NCI-H1092 (cell line): Measurements from ENCODE around the gene DCUN1D2.
"Not testable (repeated sequence)": the region's sequence is repeated elsewhere in the genome, so short reads cannot be mapped to it uniquely, and the experiment has no call there.

ENCODE experiments used
- DNase-seq: peaks from one replicate; lab custom pipeline; 2025; lab: John Stamatoyannopoulos, UW

The DCUN1D2 gene

DNA sequence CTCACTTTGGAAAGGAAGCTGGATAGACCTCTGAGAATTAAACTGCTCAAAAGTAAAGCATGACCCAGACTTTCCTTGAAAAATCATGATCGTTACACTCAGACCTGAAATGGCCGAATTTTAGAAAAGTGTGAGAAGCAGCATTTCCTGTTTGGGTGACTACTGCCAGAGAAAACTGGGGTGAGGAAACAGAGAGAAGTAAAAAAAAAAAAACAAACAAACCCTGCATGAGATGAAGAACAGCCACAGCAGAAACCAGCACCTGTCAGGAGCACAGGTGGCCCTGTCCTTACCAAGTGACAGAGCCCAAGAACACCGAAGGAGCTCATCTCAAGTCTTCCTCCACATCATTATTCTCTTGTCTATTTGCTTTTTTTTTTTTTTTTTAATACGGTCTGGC is 25.2 kb downstream of the DCUN1D2 start:
- no peak for DNase-seq

DNA sequence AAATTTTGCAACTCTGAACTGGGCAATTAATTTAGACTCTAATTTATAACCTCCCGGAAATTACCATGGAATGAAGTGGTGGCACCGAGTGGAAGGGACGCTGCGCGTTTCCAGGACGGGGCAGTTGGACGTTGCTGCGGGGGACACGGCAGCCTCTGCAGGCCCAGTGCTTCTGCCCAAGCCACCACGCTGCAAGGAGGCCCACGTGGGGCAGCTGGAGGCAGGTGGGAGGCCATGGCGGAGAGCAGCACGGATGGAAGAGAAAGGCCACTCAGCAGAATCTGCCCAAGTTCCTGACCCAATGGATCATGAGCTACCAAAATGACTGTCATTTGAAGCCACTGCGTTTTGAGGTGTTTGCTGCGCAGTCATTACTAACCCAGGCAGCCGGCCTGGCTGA is 26.0 kb downstream of the DCUN1D2 start:
- DNase-seq = no peak

DNA sequence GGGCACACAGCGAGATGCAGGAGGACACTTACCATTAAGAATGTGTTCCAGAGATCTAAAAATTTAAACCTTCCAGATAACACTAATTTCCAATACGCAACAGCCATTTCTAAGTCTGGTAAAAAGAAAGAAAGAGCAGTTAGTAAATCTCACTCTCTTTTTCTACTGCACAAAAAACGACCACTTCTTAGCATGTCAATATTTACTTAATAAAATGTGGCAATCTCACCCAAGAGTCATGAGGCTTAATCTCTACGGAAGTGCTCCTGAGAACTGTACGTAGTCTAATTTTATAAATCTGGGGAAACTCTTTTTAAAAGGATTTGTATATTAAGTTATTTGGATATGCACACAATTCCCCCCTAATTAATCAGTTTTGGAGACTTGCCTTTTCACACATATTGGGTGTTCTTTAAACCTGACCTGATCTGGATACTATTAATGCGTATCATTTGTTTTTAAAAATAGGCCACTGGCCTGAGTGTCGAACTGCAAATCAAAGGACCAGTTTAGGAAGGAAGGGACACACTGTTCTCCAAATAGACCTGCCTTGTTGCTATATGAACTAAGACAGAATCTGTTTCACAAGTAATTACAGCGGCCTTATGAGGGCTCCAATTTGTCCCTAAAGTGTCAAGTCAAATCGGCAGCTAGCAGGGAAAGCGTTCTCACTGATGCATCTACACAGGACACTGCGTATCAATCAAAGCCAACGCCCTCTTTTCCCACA is 29.3 kb downstream of the DCUN1D2 start:
- DNase-seq = no peak

DNA sequence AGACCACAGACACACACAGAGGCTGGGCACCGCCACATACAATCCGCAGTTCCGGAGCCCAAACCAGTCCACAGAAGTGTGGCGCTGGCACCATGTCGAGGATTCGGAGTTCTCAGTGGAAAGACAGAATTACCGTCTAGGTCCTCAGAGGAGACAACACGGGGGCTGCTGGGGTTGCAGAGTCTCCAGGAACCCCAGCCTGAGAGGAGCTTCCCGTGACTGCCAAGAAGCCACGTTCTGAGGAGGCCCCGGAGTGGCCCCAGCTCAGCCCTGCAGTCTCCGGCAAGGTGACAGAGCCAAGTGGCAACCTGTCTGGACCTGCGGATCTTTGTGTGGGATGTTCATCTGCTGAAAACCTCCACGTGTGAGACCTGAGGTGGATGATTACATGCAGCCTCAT is 29.9 kb downstream of the DCUN1D2 start:
- no peak for DNase-seq

DNA sequence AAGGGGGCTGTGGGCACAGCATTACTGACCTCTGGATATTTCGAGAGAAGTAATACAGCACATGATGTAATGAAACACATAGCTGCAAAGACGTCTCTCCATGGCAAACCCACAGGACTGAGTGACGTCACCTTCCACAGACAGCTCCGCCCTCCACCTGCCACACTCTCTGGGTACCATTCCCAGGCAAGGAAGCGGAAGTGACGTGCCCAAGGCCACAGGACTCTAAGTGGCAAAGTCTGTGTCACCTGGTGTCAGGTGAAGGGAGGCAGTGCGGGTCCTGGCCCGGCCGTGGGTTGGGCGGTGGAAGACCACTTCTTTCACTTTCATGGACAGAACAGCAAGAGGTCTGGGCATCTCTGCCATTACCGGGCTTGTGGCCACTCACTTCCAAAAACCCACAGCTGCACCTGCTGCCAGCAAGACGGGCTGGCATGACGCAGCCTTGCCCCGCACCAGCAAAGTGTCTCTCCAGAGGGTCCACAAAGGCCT is 30.4 kb downstream of the DCUN1D2 start:
- DNase-seq = no peak

DNA sequence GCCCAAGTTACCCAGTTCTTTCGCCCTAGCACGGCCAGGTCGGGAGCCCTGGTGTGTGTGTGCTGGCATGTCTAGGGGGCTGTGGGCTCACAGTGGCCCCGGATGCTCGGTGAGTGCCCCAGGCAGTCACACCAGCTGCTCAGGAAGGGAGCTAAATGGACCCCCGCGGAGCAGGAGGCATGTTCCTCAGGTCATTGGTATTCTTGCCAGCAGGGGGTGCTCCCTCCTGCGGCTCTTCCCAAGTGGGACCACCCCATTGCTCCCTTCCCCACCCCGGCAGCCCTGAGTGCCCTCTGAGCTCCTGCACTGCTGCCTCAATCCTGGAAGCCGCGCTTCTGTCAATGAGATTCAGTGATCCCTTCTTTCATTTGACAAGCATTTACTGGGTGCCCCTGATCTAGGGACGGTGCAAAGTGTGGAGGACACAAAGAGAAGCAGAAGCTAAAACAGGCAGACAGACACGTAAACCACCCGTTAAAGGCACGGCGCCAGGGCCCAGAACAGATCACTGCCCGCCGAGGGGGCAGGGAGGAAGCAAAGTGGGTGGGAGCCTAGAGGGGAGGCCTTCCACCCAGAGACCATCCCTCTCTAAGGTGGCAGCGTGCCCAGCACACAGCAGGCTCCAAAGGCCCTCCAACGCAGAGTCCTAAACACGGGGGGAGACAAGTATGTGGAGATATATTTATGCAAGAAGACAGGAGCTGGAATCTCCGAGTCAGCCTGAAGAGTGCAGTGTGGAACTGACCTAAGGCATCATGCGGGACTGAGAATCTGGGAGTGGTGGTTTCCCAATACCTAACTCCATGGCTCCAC is 32.1 kb downstream of the DCUN1D2 start:
- no peak for DNase-seq

DNA sequence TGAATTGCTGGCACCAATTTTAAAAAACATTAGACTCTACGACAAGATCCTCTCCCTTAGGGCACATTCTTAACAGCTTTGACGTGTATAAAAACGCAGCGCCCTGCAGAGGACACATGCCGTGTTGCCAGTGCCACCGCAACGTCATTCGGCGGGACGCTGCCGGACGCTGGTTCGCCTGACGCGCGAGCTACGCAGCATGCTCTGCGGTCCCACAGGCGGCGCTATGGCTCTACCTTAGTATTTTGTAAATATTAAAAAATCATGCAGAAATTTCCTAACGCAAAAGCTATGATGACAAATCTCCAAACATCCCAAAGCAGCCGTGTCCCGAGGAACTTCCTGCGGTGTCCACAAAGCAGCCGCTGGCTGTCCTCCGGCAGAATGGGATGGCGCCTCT is 33.0 kb downstream of the DCUN1D2 start:
- DNase-seq = no peak

DNA sequence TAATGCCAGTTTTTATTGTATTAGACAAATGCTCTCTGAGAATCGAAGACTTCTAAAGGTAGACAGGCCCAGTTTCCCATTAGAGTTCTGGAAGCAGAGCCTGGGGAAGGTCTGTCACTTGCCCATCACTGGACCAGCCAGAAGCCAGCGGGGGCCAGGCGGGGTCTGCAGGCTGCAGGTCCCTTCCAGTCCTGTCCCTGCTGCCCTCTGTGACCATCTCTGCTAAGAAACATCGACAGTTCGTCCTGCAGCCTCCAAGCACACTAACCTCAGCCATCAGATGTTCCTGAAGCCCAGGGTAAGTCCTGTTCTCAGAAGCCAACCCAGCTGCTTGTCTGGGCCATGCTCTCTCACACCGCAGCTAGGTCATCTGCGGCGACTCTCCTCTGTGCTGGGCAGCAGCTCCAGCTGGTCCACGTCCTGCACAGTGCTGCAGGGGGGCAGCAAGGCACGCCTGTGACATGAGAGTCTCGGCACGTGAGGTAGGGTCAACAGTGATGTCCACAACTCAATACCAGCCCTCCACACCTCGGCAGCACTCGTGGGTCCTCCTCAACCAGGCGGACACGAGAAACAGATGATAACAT is 34.3 kb downstream of the DCUN1D2 start:
- no peak for DNase-seq

DNA sequence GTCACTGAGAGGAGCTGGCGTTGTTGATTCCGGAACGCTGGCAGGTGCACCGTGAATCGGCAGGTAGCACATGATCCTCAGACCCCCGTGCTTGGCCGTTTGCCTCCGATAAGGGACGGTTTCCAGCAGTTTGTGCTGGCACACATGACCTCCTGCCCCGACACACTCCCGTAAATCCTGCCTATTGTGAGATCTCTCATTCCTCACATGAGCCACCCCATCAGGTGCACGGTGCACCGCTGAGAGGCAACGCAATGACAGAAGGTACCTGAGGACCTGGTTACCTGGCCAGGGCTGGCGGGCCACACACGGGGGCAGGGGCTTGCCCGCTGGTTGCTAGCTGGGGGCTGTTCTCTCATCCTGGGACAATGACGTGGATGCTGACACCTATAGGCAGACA is 35.1 kb downstream of the DCUN1D2 start:
- DNase-seq = no peak

DNA sequence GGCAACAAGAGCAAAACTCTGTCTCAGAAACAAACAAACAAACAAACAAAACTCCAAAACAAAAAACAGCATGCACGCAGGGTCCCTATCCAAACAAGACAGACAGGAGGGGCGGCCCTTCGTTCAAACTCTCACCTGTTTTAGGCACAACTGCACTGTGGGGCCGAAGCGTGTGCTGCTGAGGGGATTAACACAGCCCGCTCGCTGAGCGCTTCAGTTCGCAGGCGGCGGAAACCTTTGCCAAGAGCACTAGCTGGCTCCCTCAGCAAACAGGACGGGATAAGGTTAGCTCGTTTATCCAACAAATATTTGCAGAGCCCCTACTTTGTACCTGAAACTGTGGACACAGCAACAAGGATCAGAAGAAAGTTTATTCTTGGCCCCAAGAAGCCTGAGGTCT is 35.6 kb downstream of the DCUN1D2 start:
- DNase-seq = peak; percentile 13

DNA sequence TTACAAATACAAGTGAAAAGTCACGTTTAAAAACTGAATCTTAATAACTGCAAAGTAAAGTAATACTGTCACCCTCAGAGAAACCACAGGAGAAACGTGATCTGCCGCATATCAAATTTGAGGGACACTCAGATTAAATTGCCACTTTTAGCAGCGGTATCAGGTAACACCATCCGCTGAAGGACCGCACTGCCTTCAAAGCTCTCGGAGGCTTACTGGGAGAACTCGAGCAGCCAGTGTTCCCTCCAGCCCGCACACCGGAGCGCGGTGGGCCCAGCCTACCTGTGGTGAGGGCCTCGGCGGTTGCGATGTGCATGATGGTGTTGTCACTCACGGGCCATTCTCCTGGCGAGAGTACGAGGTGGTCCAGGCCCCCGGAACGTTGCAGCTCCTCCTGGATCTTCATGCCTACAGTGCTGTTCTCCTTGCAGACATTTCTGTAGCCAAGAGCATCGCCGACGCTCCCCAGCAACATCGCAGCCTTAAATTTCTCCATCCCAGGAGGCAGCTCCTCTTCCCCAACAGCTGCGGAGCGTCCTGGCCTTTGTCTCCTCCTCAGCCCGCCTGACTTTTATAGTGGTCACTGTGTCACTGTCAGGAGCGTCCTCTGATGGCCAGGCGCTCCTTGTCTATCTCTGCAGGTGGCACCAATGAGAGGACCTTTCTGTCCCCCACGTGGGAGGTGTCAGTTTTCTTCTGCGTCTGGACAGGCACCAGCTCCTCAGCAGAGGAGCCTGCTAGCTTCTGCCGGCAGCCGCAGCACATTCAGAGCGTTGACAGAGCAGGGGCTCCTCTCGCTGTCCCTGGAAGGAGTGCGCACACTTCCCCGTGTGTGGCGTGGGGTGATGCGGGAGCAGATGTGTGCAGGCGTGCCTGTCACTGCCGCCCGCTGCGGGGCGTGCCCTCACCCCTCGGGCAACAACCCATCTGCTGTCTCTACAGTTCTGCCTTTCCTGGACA is 37.3 kb downstream of the DCUN1D2 start, which contains the start of gene ADPRHL1:
Gene ADPRHL1 (minus strand): TSS at position 547 of the 960 bp plus-strand sequence. CDS start 51 bp downstream, at position 496.
- DNase-seq = no peak

DNA sequence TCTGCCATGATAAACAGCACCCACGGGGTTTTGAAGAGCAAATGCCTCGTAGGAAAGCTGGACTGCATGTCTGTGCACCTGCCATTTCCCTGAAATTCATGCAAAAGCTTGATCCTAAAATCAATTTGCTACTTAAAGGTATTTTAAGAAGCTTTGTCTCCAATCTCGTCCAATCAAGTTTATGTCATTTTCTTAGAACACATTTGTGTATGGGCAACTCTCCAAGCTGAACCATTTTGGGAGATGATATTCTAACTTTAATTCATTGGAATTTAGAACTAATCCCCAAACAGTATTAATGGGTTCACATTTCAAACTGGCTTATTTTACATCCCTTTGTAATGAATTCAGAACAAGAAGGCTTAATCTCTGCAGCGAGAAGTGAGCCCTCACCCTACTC is 38.0 kb downstream of the DCUN1D2 start:
- DNase-seq = no peak

DNA sequence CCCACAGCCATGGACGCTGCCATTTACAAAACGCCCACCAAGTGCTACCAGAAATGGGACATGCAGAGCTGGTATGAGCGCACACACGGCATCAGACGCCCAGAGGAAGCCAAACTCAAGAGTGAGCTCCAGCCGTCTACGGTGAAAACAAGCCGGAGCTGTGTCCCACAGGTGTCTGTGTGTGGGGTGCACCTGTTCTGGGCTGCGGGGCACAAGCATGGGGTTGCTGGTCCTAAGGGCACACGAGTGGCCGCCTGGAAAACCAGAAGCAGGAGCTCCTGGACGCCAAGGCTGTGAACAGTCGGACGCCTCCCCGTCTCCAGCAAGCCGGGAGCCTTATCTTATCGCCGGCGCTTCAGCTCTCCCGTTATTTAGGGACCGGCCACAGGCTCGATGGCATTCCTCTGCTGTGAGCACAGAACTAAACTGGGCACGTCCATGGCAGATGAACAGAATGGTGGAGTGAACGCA is 38.5 kb downstream of the DCUN1D2 start:
- DNase-seq = no peak

DNA sequence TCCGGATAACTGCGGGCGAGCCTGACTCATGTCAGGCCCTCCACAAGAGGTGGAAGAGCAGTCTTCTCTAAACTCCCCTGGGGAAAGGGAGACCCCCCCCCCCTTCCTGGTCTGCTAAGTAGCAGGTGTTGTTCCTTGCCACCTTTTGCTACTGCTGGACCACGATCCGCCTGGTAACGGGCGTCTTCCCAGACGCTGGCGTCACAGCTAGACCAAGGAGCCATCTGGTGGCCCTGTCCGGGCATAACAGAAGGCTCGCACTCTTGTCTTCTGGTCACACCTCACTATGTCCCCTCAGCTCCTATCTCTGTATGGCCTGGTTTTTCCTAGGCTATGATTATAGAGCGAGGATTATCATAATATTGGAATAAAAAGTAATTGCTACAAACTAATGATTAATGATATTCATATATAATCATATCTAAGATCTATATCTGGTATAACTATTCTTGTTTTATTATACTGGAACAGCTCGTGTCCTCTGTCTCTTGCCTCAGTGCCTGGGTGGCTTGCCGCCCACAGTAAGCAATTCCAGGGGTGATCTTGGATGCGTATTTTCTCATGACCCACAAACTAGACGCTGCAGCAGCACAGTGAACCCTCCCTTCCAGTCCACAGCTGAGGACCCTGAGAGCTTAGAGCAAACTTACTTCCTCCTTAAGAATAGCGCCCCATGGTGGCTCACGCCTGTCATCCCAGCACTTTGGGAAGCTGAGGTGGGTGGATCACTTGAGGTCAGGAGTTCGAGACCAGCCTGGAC is 39.5 kb downstream of the DCUN1D2 start:
- peak; percentile 30 for DNase-seq

DNA sequence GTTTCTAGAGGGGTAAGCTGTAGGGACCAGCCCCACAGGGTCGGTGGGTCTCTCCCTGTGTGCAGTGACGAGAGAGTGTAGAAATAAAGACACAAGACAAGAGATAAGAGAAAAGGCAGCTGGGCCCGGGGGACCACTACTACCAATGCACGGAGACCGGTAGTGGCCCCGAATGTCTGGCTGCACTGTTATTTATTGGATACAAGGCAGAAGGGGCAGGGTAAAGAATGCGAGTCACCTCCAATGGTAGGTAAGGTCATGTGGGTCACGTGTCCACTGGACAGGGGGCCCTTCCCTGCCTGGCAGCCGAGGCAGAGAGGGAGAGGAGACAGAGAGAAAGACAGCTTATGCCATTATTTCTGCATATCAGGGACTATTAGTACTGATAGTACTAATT is 40.2 kb downstream of the DCUN1D2 start:
- DNase-seq = not testable (repeated sequence)

DNA sequence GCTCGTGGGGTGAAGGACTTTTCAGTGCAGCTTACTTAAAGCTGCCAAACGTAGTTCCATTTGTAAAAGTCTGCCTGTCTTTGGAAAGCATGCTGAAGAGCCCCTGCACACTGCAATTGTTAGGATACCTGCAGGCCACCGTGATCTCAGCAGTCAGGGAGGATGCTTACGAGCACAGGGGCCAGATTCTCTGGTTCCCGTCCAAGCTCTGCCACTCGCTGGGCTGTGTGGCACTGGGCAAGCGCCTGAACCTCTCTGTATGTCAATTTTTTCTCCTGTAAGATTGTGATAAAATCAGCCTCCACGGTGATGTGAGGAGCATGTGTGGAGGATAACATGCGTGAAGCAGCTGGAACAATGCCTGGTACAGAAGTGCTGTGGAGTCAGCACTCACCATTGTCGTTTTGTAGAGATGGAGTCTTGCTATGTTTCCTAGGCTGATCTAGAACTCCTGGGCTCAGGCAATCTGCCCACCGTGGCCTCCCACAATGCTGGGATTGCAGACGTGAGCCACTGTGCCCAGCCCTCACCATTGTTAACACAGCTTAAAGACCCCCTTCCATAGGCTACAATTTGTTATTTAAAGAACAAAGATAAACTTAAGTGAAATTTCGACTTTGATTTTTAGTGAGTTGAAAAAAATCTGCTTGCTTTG is 40.7 kb downstream of the DCUN1D2 start:
- DNase-seq = no peak

DNA sequence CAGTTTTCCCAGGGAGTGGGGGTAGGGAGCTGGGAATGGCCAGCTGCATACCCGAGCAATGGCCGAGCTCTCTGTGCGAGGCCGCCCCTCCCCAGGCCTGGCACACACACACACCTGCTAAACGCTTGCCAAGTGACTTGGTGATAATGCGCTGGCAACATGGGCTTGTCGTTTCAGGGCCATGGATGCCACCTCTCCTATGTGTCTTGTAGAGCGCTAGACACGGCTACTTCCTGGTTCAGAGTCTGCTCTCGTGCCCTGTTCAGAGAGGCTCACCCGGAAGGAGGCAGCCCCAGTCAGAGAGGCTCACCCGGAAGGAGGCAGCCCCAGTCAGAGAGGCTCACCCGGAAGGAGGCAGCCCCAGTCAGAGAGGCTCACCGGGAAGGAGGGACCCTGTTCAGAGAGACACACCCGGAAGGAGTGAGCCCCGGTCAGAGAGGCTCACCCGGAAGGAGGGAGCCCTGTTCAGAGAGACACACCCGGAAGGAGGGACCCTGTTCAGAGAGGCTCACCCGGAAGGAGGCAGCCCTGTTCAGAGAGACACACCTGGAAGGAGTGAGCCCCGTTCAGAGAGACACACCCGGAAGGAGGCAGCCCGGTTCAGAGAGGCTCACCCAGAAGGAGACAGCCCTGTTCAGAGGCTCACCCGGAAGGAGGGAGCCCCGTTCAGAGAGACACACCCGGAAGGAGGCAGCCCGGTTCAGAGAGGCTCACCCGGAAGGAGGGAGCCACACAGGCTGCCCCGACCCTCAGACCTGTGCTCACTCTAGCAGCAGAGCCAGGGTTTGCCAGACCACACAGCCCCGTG is 41.4 kb downstream of the DCUN1D2 start:
- peak; percentile 97 for DNase-seq

DNA sequence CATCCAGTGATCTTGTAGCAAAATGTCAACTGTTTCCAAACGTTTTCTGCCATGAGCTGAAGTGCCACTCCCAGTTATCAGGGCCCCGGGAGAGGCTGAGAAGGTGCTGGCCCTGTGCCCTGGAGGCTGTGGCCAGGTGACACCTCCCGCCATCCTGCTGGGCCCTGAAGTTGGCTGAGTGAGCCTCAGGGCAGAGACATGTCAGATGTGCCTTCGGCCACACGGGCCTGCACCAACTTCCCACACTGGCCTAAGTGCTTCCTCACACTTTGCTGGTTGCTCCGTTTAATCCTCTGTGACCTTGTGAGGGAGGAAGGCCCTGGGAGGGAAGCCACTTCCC is 42.0 kb downstream of the DCUN1D2 start:
- DNase-seq = no peak

DNA sequence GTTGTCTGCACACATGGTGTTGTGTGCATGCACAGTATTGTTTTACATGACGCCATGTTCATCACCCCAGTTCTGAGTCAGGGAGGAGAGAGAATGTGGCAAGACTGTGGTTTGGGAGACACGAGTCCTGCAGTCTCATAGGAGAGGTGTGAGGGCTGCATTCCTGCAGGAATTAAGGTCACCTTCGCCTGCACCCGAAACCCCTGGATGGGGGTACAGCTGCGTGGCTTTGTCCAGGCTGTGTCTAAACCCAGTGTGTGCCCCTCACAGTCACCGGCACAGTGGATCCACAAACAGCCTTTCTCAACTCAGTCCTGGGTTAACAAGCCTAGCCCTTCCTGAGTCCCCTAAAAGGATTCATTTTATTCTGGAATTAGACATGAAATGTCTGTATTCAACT is 42.9 kb downstream of the DCUN1D2 start:
- no peak for DNase-seq

DNA sequence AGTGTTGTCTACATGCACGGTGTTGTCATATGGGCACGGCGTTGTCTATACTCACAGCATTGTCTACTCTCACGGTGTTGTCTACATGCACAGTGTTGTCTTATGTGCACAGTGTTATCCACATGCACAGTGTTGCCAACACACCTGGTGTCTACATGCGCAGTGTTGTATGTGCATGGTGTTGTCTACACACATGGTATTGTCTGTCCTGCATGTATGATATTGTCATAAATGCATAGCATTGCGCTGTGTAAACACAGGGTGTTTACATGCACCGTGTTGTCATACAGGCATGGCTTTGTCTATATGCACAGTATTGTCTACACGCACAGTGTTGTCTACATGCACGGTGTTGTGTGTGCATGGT is 44.0 kb downstream of the DCUN1D2 start:
- DNase-seq = no peak
